GM19239 (cell line): Measurements from ENCODE around the gene SLC39A8.
A peak's percentile ranks its signal among the peaks of the same experiment; 100 is the strongest.
"Not testable (repeated sequence)": the region's sequence is repeated elsewhere in the genome, so short reads cannot be mapped to it uniquely, and the experiment has no call there.

Source experiments
- DNase-seq: peaks from one replicate; pipeline ENCODE4 v3.0.0; 2011; ENCODE audit warnings: low spot score; ENCODE audit not compliant: insufficient read length
- FAIRE-seq: peaks from 2 replicates; lab custom pipeline; 2011; peaks lifted over from hg19 to GRCh38; lab: Jason Lieb, UNC

Gene SLC39A8

DNA sequence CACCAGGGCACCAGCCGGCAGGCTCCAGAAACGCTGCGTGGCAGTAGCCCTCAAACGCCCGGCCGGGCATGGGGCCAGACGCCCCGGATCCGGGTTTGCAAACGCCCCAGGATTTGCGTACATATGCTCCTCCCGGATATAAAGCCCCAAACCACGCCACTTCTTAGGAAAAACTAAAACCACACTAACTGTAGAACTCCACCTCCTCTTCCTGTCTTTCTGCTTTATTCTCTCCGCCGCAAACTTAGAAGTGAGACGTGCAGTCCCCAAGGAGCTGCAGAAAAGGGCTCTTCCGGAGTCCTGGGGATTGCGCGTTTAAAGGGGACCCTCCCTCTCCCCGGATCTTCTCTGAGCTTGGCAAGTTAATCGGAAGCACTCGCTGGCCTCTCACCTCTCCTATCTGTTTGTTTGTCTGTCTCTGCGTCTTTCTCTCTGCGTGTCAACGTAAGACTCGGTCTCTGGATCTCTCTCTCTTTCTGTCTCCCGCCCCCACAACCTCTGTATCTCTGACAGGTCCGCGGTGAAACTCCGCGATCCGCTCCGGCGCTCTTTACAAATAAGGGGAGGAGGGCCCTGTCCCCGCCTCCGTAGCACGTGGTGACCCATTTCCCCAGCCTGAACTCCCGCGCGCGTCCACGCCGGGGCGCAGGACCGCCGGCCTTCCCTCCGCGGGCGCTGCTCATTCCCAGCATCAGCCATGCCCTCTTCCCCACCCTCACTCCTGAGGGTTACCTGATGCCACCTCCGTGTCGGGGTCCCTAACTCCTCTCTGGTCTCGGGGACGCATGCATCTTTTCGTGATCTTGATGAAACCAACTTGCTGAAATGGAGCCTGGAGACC lies at the start of gene SLC39A8:
Gene SLC39A8 (minus strand): TSS at position 529 of the 841 bp plus-strand sequence. CDS start 820 bp downstream, outside the sequence.
- DNase-seq, result peak; percentile 68
- FAIRE-seq, result peak; percentile 95

- no peak for FAIRE-seq
- DNase-seq, result no peak
Measured at GRCh38 chr4:102392033-102392744, 46.9 kb upstream of the SLC39A8 start.

- no peak for DNase-seq
- FAIRE-seq, result peak; percentile 76
Measured at GRCh38 chr4:102390438-102390837, 45.2 kb upstream of the SLC39A8 start.

DNA sequence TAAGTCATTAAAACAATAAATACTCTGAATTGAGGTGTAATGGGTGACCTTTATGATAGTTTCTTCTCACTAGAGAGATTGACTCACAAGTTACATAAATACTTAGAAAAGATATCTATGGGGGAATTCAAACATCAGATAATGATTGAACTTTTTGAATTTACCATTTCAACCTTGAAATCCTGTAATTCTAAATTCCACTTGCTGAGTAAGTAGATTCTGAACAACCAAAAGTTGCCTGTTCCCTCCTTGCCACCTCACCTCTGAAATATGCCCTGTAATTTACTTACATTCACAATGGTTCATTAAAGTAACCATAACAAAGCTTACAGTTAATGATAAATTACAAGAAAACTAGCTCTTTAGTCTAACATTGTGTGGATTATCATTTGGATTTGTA lies 43.3 kb upstream of the SLC39A8 start:
- FAIRE-seq (no peak), DNase-seq (no peak)

DNA sequence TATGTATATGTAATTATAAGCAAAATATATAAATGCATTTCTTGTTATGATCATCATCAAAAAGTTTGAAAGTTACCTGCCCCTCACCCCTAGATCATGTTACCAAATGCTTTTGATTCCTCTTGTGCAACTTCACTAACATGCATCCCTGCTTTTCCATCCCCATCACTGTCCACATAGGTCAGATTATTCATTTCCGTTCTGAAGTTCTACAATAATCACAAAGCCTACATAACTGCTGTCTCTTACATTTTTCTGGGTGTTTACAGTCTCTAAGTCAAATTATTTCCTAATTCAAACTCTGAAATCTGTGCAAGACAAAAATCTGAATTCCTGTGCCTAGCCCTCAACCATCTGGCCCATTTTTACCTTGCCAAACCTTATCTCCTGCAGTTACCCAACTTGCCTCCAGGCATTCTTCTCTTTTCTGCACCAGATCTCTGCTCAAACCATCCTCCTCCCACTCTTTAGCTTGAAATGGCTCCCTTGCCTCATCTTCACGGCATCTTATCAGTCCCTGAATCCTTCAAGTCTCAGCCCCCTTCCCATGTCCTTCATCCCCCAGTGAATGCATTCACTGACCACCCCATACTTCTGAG lies 42.4 kb upstream of the SLC39A8 start:
- no peak for DNase-seq

GRCh38 chr4:102386966-102387365 lies 41.7 kb upstream of the SLC39A8 start:
- FAIRE-seq, result no peak

More for the DNA sequence above, 42.4 kb upstream of the SLC39A8 start:
- no peak for FAIRE-seq

DNA sequence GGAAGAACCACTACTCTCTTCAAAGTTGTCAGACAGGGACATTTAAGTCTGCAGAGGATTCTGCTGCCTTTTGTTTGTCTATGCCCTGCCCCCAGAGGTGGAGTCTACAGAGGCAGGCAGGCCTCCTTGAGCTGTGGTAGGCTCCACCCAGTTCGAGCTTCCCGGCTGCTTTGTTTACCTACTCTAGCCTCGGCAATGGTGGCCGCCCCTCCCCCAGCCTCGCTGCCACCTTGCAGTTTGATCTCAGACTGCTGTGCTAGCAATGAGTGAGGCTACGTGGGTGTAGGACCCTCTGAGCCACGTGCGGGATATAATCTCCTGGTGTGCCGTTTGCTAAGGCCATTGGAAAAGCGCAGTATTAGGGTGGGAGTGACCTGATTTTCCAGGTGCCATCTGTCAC lies 35.0 kb upstream of the SLC39A8 start:
- DNase-seq, FAIRE-seq: not testable (repeated sequence)

More at GRCh38 chr4:102386966-102387365, 41.7 kb upstream of the SLC39A8 start:
- no peak for DNase-seq

DNA sequence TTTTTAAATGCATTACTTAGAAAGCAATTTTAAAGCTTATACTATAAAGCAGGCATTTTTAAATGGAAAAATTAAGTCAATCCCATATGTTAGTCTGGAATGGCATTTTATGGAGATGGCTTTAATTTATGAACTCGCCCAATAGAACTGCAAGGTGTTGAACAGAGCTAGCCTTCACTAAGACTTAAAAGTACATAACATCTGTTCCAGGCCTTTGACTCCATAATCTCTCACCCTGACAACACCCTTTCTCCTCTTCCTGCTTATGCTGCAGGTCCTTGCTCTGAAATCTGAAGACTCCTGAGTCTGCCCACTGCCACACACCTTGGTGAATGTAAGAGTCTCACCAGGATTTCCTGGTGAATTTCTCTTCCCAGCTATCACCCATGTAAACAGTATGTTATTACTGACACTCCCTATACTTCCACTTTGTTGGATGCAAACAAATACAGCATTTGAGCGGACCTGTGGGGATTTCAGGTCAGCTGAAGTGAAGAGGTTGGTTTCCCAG lies 17.7 kb upstream of the SLC39A8 start:
- FAIRE-seq (no peak), DNase-seq (no peak)

GRCh38 chr4:102358128-102358527 lies 12.8 kb upstream of the SLC39A8 start:
- FAIRE-seq (no peak), DNase-seq (no peak)

- not testable (repeated sequence) for FAIRE-seq, DNase-seq
Measured at GRCh38 chr4:102357637-102358036, 12.4 kb upstream of the SLC39A8 start.

GRCh38 chr4:102356562-102357202 lies 11.4 kb upstream of the SLC39A8 start:
- no peak for DNase-seq

DNA sequence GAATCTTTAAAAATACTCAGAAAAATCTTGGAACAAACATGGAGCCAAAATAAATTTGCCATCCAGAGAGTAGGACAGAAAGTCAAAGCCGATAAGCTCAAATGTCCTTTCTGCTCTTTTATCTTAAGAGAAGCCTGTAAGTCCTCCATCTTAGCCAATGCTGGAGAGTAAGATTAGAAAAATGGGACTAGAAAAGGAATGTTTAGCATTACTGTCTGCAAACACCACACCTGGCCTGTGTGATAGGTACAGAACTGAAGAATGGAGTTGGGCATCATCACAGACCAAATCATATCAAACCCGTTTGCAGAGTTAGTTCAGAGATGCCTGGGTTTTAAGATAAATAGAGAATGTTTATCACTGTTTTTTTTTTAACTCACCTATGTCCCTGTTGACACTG lies 10.5 kb upstream of the SLC39A8 start:
- FAIRE-seq, result peak; percentile 23

More at GRCh38 chr4:102356562-102357202, 11.4 kb upstream of the SLC39A8 start:
- FAIRE-seq, result no peak

GRCh38 chr4:102354671-102355454 lies 9.6 kb upstream of the SLC39A8 start:
- DNase-seq, result no peak

More for the DNA sequence above, 10.5 kb upstream of the SLC39A8 start:
- DNase-seq, result no peak

DNA sequence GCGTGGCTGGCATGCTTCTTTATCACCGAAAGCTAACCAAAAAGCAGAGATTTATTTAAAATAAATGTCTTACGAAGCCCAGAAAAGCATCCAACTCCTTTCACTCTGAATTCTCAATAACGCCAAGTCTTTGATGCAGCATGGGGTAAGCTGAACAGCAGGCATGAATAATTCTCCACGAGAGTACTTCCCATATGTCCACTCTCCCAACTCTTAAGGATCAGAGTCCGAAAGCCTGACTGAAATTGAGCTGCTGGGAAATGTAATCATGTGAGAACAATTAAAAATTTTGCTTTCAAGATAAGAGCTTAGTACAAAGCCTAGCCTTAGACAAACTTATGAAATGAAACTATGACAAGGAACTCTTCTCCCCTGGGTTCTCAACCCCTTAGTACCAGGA lies 7.5 kb upstream of the SLC39A8 start:
- no peak for DNase-seq
- FAIRE-seq, result no peak

More at GRCh38 chr4:102354671-102355454, 9.6 kb upstream of the SLC39A8 start:
- no peak for FAIRE-seq

DNA sequence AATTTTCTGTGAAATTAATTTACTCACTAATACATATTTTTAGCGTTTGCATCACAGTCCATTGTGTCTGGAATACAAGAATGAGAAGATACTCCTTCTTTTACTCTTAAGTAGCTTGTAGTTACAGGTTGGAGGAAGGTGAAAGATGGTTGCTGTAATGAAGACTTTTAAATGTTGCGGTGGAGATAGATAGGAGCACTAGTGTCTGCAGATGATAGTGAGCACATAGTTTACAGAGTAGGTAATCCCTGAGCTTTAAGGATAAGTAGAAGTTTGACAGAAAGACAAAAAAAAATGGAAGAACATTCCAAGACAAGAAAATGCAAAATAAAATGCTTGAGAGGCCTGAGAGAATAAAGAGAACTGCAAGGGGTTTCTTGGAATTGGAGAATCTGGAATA lies 5.4 kb upstream of the SLC39A8 start:
- DNase-seq, result no peak
- no peak for FAIRE-seq

DNA sequence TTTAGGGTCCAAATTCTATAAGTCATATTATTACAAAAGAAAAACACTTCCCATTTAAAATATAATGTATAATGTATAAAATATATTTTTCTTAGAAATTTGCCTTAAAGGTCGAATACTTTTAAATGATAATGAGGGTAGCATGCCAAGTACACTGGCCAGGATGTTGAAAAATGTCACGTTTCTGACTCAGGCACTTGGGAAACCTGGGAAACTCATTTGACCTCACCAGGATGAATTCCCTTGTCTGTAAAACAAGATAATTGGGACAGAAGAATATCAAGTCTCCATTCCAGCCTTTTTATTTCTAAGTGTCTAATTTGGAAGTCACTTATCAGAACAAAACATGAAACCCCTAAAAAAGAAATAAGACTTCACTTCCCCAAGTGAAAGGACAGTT lies 3.4 kb upstream of the SLC39A8 start:
- DNase-seq (no peak), FAIRE-seq (no peak)

- no peak for DNase-seq
- FAIRE-seq, result no peak
Measured at GRCh38 chr4:102345795-102346100, 466 bp upstream of the SLC39A8 start.

- FAIRE-seq (no peak), DNase-seq (peak; percentile 45)
Measured at GRCh38 chr4:102344520-102344953, 745 bp downstream of the SLC39A8 start.

- DNase-seq, result no peak
- FAIRE-seq, result peak; percentile 92
Measured at GRCh38 chr4:102343964-102344519, 1.2 kb downstream of the SLC39A8 start.
